ENCODE data around the gene THEMIS2. TPM values are rescaled to one million over a fixed set of nuclear protein-coding genes. Genes with fewer than 3 reads are reported as not detected.

The THEMIS2 gene
- total and polyA plus RNA-seq, 8 donors: 5.3 to 44.0 (median 16.6) TPM

DNA sequence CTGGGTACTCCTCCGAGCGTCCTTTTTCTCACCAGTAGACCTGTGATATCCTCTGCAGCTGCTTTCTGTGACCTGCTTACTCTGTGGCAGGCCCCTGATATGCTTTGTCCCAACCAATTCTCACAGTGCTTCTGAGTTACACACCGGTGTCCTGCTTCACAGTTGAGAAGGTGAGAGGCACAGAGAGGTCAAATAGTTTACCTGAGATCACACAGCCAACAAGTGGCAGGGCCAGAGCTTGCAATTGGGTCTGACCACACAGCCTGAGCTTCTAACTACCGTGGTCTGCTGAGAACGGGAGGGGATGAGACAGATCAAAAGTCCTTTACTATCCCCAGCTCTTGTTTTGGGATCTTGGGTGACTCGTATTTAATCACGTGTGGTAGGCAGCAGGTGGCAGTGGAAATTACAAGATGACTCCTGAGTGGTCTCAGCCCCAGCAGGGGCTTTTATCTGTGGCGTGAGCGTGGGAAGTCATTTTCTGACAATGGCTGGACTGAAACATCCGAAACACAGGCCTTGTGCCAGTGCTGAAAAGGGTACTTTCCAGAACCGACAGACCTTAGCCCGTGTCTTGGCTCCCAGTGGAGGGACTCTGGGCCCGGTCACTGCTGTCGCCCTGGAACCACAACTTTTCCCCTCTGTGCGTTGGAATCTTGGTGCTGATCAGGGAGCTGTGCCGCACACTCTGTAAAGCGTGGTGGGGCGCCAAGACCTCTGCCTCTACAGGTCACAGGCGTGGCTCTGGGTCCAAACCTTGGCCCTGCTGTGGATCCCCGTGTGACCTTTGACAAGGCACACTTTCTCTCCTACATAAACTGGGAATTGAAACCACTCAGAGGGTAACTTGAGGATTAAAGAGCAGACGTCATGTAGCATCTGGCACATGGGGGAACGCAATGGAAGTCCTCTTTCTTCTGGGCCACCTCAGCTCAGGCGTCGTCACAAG lies 11.9 kb downstream of the THEMIS2 start:
- peak overlapping the region in 4 of 5 donors; percentile 46 to 89 (median 64) for H3K27ac ChIP-seq
- 81 to 88% (median 84%) methylated on average over 18 to 24 of the region's 24 CpGs for WGBS, 5 donors

GRCh38 chr1:27885114-27885528 lies 12.8 kb downstream of the THEMIS2 start:
- H3K4me1 ChIP-seq: peaks cover 0 to 24% (median 0%) of the 10 kb centered on the region in 4 donors
- peak in 1 of 2 donors; percentile 28 for DNase-seq
- peaks cover 0 to 71% (median 62%) of the 10 kb centered on the region in 4 donors for H3K36me3 ChIP-seq
- peak overlapping the region in 4 of 5 donors; percentile 46 to 89 (median 64) for H3K27ac ChIP-seq
- H3K27me3 ChIP-seq: no peaks in the 10 kb centered on the region
- no peak overlapping the region for H3K4me3 ChIP-seq
- intact Hi-C loops (cut with DNase I; ENCODE audit: low total_unique reads): no loop called here
- H3K9me3 ChIP-seq: no peaks in the 10 kb centered on the region
- TF ChIP-seq POLR2AphosphoS5 (IDR thresholded peaks at IDR 0.05): peak in 1 of 3 donors; percentile 5
- TF ChIP-seq, protein P1, sequence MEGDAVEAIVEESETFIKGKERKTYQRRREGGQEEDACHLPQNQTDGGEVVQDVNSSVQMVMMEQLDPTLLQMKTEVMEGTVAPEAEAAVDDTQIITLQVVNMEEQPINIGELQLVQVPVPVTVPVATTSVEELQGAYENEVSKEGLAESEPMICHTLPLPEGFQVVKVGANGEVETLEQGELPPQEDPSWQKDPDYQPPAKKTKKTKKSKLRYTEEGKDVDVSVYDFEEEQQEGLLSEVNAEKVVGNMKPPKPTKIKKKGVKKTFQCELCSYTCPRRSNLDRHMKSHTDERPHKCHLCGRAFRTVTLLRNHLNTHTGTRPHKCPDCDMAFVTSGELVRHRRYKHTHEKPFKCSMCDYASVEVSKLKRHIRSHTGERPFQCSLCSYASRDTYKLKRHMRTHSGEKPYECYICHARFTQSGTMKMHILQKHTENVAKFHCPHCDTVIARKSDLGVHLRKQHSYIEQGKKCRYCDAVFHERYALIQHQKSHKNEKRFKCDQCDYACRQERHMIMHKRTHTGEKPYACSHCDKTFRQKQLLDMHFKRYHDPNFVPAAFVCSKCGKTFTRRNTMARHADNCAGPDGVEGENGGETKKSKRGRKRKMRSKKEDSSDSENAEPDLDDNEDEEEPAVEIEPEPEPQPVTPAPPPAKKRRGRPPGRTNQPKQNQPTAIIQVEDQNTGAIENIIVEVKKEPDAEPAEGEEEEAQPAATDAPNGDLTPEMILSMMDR (IDR thresholded peaks at IDR 0.05): no peak
- no peak for TF ChIP-seq POLR2A (IDR thresholded peaks at IDR 0.05)
- TF ChIP-seq EP300 (IDR thresholded peaks at IDR 0.05): no peak
- 84 to 90% (median 87%) methylated on average over 8 of the region's 8 CpGs for WGBS, 5 donors

More for the DNA sequence above, 11.9 kb downstream of the THEMIS2 start:
- DNase-seq: no peak
- Histone ChIP-seq H3K27me3 (no peaks in the 10 kb centered on the region), H3K4me1 (peaks cover 0 to 24% (median 0%) of the 10 kb centered on the region in 4 donors), H3K36me3 (peaks cover 0 to 64% (median 59%) of the 10 kb centered on the region in 4 donors), H3K4me3 (no peak overlapping the region), H3K9me3 (no peaks in the 10 kb centered on the region)
- no peak for TF ChIP-seq POLR2A (IDR thresholded peaks at IDR 0.05)
- no peak for TF ChIP-seq EP300 (IDR thresholded peaks at IDR 0.05)
- TF ChIP-seq, protein P1 (IDR thresholded peaks at IDR 0.05): no peak
- no peak for TF ChIP-seq POLR2AphosphoS5 (IDR thresholded peaks at IDR 0.05)
- intact Hi-C loops (cut with DNase I; ENCODE audit: low total_unique reads): no loop called here

DNA sequence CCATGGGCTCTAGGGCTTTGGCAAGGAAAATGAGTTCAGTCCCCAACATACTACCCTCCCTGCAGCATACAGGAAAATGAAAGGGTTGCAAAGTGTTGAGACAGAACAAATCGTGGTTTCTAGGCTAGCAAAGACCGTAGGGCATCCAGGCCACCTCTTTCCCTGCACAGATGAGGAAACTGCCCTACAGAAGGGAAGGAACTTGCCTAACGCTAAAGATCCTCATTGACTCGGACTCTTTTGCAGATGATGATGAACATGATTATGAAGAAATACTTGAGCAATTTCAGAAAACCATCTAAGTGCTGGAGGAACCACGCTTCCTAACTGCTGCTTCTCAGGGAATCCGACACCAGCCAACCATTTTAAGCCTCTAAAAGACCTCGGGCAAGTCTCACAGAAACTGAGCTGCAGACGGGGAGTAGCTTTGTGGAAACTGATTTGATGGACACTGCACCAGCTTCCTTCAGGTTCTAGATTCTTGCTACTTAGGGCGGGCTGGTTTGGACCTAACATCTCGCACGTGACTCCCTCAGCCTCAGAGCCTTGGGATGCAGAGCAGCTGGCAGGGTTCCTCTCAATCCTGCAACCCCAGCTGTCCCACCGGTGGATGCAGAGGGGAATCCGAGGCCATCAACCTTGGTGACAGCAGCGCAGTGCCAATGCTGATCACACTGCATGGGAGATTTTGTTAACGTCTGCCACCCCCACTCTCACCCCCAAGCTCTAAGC lies 13.4 kb downstream of the THEMIS2 start:
- DNase-seq: no peak
- H3K4me1 ChIP-seq: peaks cover 0 to 28% (median 0%) of the 10 kb centered on the region in 4 donors
- 84 to 90% (median 86%) methylated on average over 12 to 15 of the region's 15 CpGs for WGBS, 5 donors
- H3K4me3 ChIP-seq: peak overlapping the region in 1 of 4 donors; percentile 5
- H3K27me3 ChIP-seq: no peaks in the 10 kb centered on the region
- H3K36me3 ChIP-seq: peaks cover 6 to 78% (median 66%) of the 10 kb centered on the region in 4 donors
- peak overlapping the region in 4 of 5 donors; percentile 46 to 89 (median 64) for H3K27ac ChIP-seq
- intact Hi-C loops (cut with DNase I; ENCODE audit: low total_unique reads): no loop called here
- H3K9me3 ChIP-seq: no peaks in the 10 kb centered on the region
- TF ChIP-seq POLR2A (IDR thresholded peaks at IDR 0.05): no peak
- peak in 1 of 3 donors; percentile 20 for TF ChIP-seq POLR2AphosphoS5 (IDR thresholded peaks at IDR 0.05)

GRCh38 chr1:27886353-27886679 lies 14.0 kb downstream of the THEMIS2 start:
- intact Hi-C loops (cut with DNase I; ENCODE audit: low total_unique reads): no loop called here

More at GRCh38 chr1:27886353-27886679, 14.0 kb downstream of the THEMIS2 start:
- H3K4me3 ChIP-seq: peak overlapping the region in 1 of 4 donors; percentile 5
- no peak for DNase-seq
- WGBS, 5 donors: 63 to 86% (median 81%) methylated on average over 2 of the region's 2 CpGs
- TF ChIP-seq POLR2AphosphoS5 (IDR thresholded peaks at IDR 0.05): no peak
- no peak for TF ChIP-seq EP300 (IDR thresholded peaks at IDR 0.05)
- TF ChIP-seq, protein P1 (IDR thresholded peaks at IDR 0.05): no peak
- TF ChIP-seq POLR2A (IDR thresholded peaks at IDR 0.05): no peak
- peaks cover 0 to 28% (median 0%) of the 10 kb centered on the region in 4 donors for H3K4me1 ChIP-seq
- H3K9me3 ChIP-seq: no peaks in the 10 kb centered on the region
- H3K27ac ChIP-seq: peak overlapping the region in 4 of 5 donors; percentile 35 to 89 (median 58)
- H3K27me3 ChIP-seq: no peaks in the 10 kb centered on the region
- peaks cover 10 to 83% (median 69%) of the 10 kb centered on the region in 4 donors for H3K36me3 ChIP-seq

Data from stomach (tissue), 9 donors.